Measurements from ENCODE around the gene SHISAL1.

DNA sequence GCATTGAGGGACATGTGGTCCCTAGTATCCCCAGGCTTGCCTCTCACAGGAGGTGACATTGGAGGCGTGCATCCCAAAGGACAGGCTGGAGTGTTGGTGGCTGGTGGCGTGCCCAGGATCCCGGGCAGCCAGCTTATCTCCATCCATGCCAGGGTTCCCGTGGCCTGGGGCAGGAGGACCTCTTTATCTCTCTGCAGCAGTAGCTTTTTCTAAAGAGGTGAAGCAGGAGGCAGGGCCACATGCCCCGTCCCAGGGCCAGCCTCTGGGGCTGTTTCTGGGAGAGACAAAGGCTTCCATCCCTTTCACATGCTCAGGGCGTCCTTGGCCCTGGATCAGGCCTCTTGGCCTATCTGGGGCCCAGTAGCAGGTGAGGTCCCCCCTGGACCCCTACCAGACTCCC lies 112.3 kb downstream of the SHISAL1 start:
- TF ChIP-seq, protein P1, sequence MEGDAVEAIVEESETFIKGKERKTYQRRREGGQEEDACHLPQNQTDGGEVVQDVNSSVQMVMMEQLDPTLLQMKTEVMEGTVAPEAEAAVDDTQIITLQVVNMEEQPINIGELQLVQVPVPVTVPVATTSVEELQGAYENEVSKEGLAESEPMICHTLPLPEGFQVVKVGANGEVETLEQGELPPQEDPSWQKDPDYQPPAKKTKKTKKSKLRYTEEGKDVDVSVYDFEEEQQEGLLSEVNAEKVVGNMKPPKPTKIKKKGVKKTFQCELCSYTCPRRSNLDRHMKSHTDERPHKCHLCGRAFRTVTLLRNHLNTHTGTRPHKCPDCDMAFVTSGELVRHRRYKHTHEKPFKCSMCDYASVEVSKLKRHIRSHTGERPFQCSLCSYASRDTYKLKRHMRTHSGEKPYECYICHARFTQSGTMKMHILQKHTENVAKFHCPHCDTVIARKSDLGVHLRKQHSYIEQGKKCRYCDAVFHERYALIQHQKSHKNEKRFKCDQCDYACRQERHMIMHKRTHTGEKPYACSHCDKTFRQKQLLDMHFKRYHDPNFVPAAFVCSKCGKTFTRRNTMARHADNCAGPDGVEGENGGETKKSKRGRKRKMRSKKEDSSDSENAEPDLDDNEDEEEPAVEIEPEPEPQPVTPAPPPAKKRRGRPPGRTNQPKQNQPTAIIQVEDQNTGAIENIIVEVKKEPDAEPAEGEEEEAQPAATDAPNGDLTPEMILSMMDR (conservative IDR thresholded peaks at IDR 0.05 in 1 of 2, IDR thresholded peaks at IDR 0.05 in 1 of 2; ENCODE audit: extremely low read depth in 1 of 2, insufficient read depth in 1 of 2, low read depth in 1 of 2, low read length in 2 of 2): no peak
- no peak for TF ChIP-seq EZH2 (IDR thresholded peaks at IDR 0.05; ENCODE audit: borderline replicate concordance, low read length)
